Urinary bladder (tissue), 4 donors: ENCODE results near the gene PAPPA. TPM values are rescaled to one million over a fixed set of nuclear protein-coding genes. Genes with fewer than 3 reads are reported as not detected.

Source experiments
- DNase-seq: peaks from one replicate; pipeline ENCODE4 v3.0.0-alpha.2; 2015; ENCODE audit errors: extremely low spot score
- H3K27ac ChIP-seq: one replicate; pipeline ENCODE4 v1.5.1; 2013; ENCODE audit warnings: low read depth, mild to moderate bottlenecking, moderate library complexity
- H3K36me3 ChIP-seq: one replicate; pipeline ENCODE4 v1.6.1; 2013; ENCODE audit warnings: mild to moderate bottlenecking, moderate library complexity; ENCODE audit not compliant: insufficient read depth
- H3K4me1 ChIP-seq: one replicate; pipeline ENCODE4 v1.6.1; 2013; ENCODE audit warnings: mild to moderate bottlenecking, moderate library complexity; ENCODE audit not compliant: insufficient read depth
- H3K4me3 ChIP-seq: one replicate; pipeline ENCODE4 v1.5.1; 2013; ENCODE audit warnings: low read depth, low read length
- whole genome bisulfite sequencing: extraction: QIAGEN DNeasy Blood & Tissue Kit; methylation state at CpG from one replicate; pipeline ENCODE4 v1.1.7; 2013; 5-methylcytosine and 5-hydroxymethylcytosine counted together
- polyA plus RNA-seq: library from polyadenylated mRNA; stranded (reverse); fragments of 200-250 nt; gene quantifications from one replicate; pipeline ENCODE4 v1.2.3, GENCODE V29; 2013
- total RNA-seq: library from RNA; depleted of rRNA; stranded (reverse); fragments of >200 nt; gene quantifications from one replicate; pipeline ENCODE4 v1.2.3, GENCODE V29; 2014
- donor health status: healthy with polysubstance abuse.
- donor health status: healthy.

Gene PAPPA
- total and polyA plus RNA-seq, 2 donors, result 4.2 to 5.9 TPM

- Histone ChIP-seq H3K4me3 (no peak overlapping the region), H3K36me3 (no peaks in the 10 kb centered on the region), H3K27ac (no peak overlapping the region), H3K4me1 (no peaks in the 10 kb centered on the region)
- no peak for DNase-seq
- WGBS, result 57% methylated on average over 5 of the region's 5 CpGs
These were observed 55.0 kb downstream of the PAPPA start for GRCh38 chr9:116208417-116209232.

GRCh38 chr9:116209414-116210116 lies 56.0 kb downstream of the PAPPA start:
- no peak for DNase-seq
- WGBS, result 91% methylated on average over 1 of the region's 1 CpG

GRCh38 chr9:116212986-116213692 lies 59.5 kb downstream of the PAPPA start:
- H3K4me3 ChIP-seq, result no peak overlapping the region
- no peak overlapping the region for H3K27ac ChIP-seq
- H3K4me1 ChIP-seq, result no peaks in the 10 kb centered on the region
- WGBS, result 55% methylated on average over 2 of the region's 2 CpGs
- no peak for DNase-seq
- no peaks in the 10 kb centered on the region for H3K36me3 ChIP-seq

More at GRCh38 chr9:116209414-116210116, 56.0 kb downstream of the PAPPA start:
- H3K4me1 ChIP-seq, result no peaks in the 10 kb centered on the region
- no peak overlapping the region for H3K27ac ChIP-seq
- no peak overlapping the region for H3K4me3 ChIP-seq
- H3K36me3 ChIP-seq, result no peaks in the 10 kb centered on the region

- H3K27ac ChIP-seq, result no peak overlapping the region
- 60% methylated on average over 3 of the region's 3 CpGs for WGBS
- no peak for DNase-seq
- no peaks in the 10 kb centered on the region for H3K36me3 ChIP-seq
- H3K4me3 ChIP-seq, result no peak overlapping the region
- H3K4me1 ChIP-seq, result no peaks in the 10 kb centered on the region
These were observed 60.1 kb downstream of the PAPPA start for GRCh38 chr9:116213693-116214047.

GRCh38 chr9:116218399-116218798 lies 64.8 kb downstream of the PAPPA start:
- Histone ChIP-seq H3K27ac (no peak overlapping the region), H3K36me3 (no peaks in the 10 kb centered on the region), H3K4me1 (no peaks in the 10 kb centered on the region), H3K4me3 (no peak overlapping the region)
- DNase-seq, result no peak
- 68% methylated on average over 1 of the region's 1 CpG for WGBS

- Histone ChIP-seq H3K4me3 (no peak overlapping the region), H3K36me3 (no peaks in the 10 kb centered on the region), H3K27ac (no peak overlapping the region), H3K4me1 (no peaks in the 10 kb centered on the region)
- WGBS, result 75% methylated on average over 11 of the region's 11 CpGs
- no peak for DNase-seq
These were observed 66.1 kb downstream of the PAPPA start for GRCh38 chr9:116219686-116220085.

GRCh38 chr9:116223926-116224325 lies 70.3 kb downstream of the PAPPA start:
- Histone ChIP-seq H3K4me1 (no peaks in the 10 kb centered on the region), H3K36me3 (no peaks in the 10 kb centered on the region), H3K27ac (no peak overlapping the region), H3K4me3 (no peak overlapping the region)
- DNase-seq, result no peak
- WGBS, result 79% methylated on average over 3 of the region's 3 CpGs

- no peak overlapping the region for H3K27ac ChIP-seq
- no peaks in the 10 kb centered on the region for H3K4me1 ChIP-seq
- H3K36me3 ChIP-seq, result no peaks in the 10 kb centered on the region
- no peak overlapping the region for H3K4me3 ChIP-seq
- no peak for DNase-seq
- 41% methylated on average over 1 of the region's 1 CpG for WGBS
These were observed 76.6 kb downstream of the PAPPA start for GRCh38 chr9:116230051-116230632.

- Histone ChIP-seq H3K4me1 (no peaks in the 10 kb centered on the region), H3K4me3 (no peak overlapping the region), H3K27ac (no peak overlapping the region), H3K36me3 (no peaks in the 10 kb centered on the region)
- no peak for DNase-seq
- WGBS, result 77% methylated on average over 5 of the region's 5 CpGs
These were observed 79.0 kb downstream of the PAPPA start for GRCh38 chr9:116232424-116233159.

GRCh38 chr9:116233160-116233530 lies 79.6 kb downstream of the PAPPA start:
- no peak overlapping the region for H3K27ac ChIP-seq
- no peak for DNase-seq

GRCh38 chr9:116234081-116234480 lies 80.5 kb downstream of the PAPPA start:
- no peak for DNase-seq
- no peaks in the 10 kb centered on the region for H3K4me1 ChIP-seq
- H3K4me3 ChIP-seq, result no peak overlapping the region
- H3K36me3 ChIP-seq, result no peaks in the 10 kb centered on the region
- 23% methylated on average over 4 of the region's 4 CpGs for WGBS
- no peak overlapping the region for H3K27ac ChIP-seq

More at GRCh38 chr9:116233160-116233530, 79.6 kb downstream of the PAPPA start:
- WGBS, result 95% methylated on average over 3 of the region's 3 CpGs
- Histone ChIP-seq H3K36me3 (no peaks in the 10 kb centered on the region), H3K4me3 (no peak overlapping the region), H3K4me1 (no peaks in the 10 kb centered on the region)

GRCh38 chr9:116236979-116237378 lies 83.4 kb downstream of the PAPPA start:
- no peak for DNase-seq
- Histone ChIP-seq H3K27ac (no peak overlapping the region), H3K36me3 (no peaks in the 10 kb centered on the region), H3K4me1 (no peaks in the 10 kb centered on the region), H3K4me3 (no peak overlapping the region)

GRCh38 chr9:116237456-116237855 lies 83.9 kb downstream of the PAPPA start:
- Histone ChIP-seq H3K4me3 (no peak overlapping the region), H3K27ac (no peak overlapping the region), H3K36me3 (no peaks in the 10 kb centered on the region), H3K4me1 (no peaks in the 10 kb centered on the region)
- 94% methylated on average over 4 of the region's 4 CpGs for WGBS
- DNase-seq, result no peak
